Glutamatergic neuron (in vitro differentiated cells): ENCODE measurements around the gene ABR. TPM values are rescaled to one million over a fixed set of nuclear protein-coding genes. Genes with fewer than 3 reads are reported as not detected.

Experiments
- DNase-seq: peaks from one replicate; pipeline ENCODE4 v3.0.0; 2022
- H3K27ac Mint-ChIP-seq: one replicate; pipeline ENCODE4 v1.8.0; 2020; ENCODE audit warnings: mild to moderate bottlenecking, mixed read lengths, inconsistent platforms; ENCODE audit not compliant: unreplicated experiment
- H3K27me3 Mint-ChIP-seq: one replicate; pipeline ENCODE4 v1.8.0; 2020; ENCODE audit warnings: mild to moderate bottlenecking, moderate library complexity, mixed read lengths, inconsistent platforms; ENCODE audit not compliant: unreplicated experiment
- H3K36me3 Mint-ChIP-seq: one replicate; pipeline ENCODE4 v1.8.0; 2020; ENCODE audit warnings: mild to moderate bottlenecking, mixed read lengths, inconsistent platforms; ENCODE audit not compliant: unreplicated experiment
- H3K4me1 Mint-ChIP-seq: one replicate; pipeline ENCODE4 v1.8.0; 2020; ENCODE audit warnings: mild to moderate bottlenecking, low read depth, mixed read lengths, inconsistent platforms; ENCODE audit not compliant: unreplicated experiment
- H3K4me3 Mint-ChIP-seq: one replicate; pipeline ENCODE4 v1.8.0; 2020; ENCODE audit warnings: mild to moderate bottlenecking, mixed read lengths, inconsistent platforms; ENCODE audit not compliant: unreplicated experiment
- H3K9me3 Mint-ChIP-seq: one replicate; pipeline ENCODE4 v1.8.0; 2020; ENCODE audit warnings: mild to moderate bottlenecking, moderate library complexity, mixed read lengths, inconsistent platforms; ENCODE audit not compliant: unreplicated experiment
- CTCF ChIP-seq: fragments of 200-600 bp; sonication (generic); IDR thresholded peaks from one replicate; pipeline ENCODE4 v1.5.0; 2021; ENCODE audit not compliant: partially characterized antibody, unreplicated experiment
- total RNA-seq: library from RNA; stranded (reverse); fragmentation: NEBNext Ultra II Directional; extraction: Animal tissue kit (Norgen Biotek cat#: 25700); gene quantifications from one replicate; pipeline ENCODE4 v1.2.1, GENCODE V29; 2021; ENCODE audit not compliant: unreplicated experiment

The ABR gene
- total RNA-seq, 1 donor from 2014 or later: 219 TPM

GRCh38 chr17:1034652-1035210 lies 145.1 kb downstream of the ABR start:
- H3K4me3 Mint-ChIP-seq: peak overlapping the region; percentile 65
- H3K27ac Mint-ChIP-seq: peak overlapping the region; percentile 84
- peaks cover 13% of the 10 kb centered on the region for H3K9me3 Mint-ChIP-seq
- peaks cover 23% of the 10 kb centered on the region for H3K27me3 Mint-ChIP-seq
- TF ChIP-seq CTCF: no peak
- H3K36me3 Mint-ChIP-seq: no peaks in the 10 kb centered on the region
- H3K4me1 Mint-ChIP-seq: peaks cover 35% of the 10 kb centered on the region
- DNase-seq: peak; percentile 59

GRCh38 chr17:1033503-1033902 lies 146.3 kb downstream of the ABR start:
- peaks cover 13% of the 10 kb centered on the region for H3K9me3 Mint-ChIP-seq
- peak; percentile 12 for DNase-seq
- H3K4me1 Mint-ChIP-seq: peaks cover 43% of the 10 kb centered on the region
- no peaks in the 10 kb centered on the region for H3K36me3 Mint-ChIP-seq
- H3K27me3 Mint-ChIP-seq: peaks cover 29% of the 10 kb centered on the region
- H3K27ac Mint-ChIP-seq: no peak overlapping the region
- H3K4me3 Mint-ChIP-seq: no peak overlapping the region
- no peak for TF ChIP-seq CTCF

- H3K9me3 Mint-ChIP-seq: peaks cover 16% of the 10 kb centered on the region
- peaks cover 27% of the 10 kb centered on the region for H3K27me3 Mint-ChIP-seq
- H3K4me3 Mint-ChIP-seq: peak overlapping the region; percentile 55
- TF ChIP-seq CTCF: no peak
- H3K36me3 Mint-ChIP-seq: no peaks in the 10 kb centered on the region
- no peak for DNase-seq
- no peak overlapping the region for H3K27ac Mint-ChIP-seq
- H3K4me1 Mint-ChIP-seq: peaks cover 38% of the 10 kb centered on the region
Observed at GRCh38 chr17:1032391-1032790, 147.4 kb downstream of the ABR start.

GRCh38 chr17:1031711-1032110 lies 148.1 kb downstream of the ABR start:
- Mint-ChIP-seq H3K4me1 (peaks cover 35% of the 10 kb centered on the region), H3K27ac (no peak overlapping the region), H3K36me3 (no peaks in the 10 kb centered on the region), H3K9me3 (peaks cover 14% of the 10 kb centered on the region), H3K4me3 (no peak overlapping the region), H3K27me3 (peaks cover 24% of the 10 kb centered on the region)
- DNase-seq: peak; percentile 85
- no peak for TF ChIP-seq CTCF

GRCh38 chr17:1030684-1031532 lies 148.9 kb downstream of the ABR start:
- Mint-ChIP-seq H3K9me3 (peaks cover 11% of the 10 kb centered on the region), H3K36me3 (no peaks in the 10 kb centered on the region), H3K27me3 (peaks cover 21% of the 10 kb centered on the region), H3K4me3 (peak overlapping the region; percentile 80), H3K4me1 (peaks cover 33% of the 10 kb centered on the region), H3K27ac (peak overlapping the region; percentile 81)
- DNase-seq: peak; percentile 27
- no peak for TF ChIP-seq CTCF
